Natural killer cell treated with Interleukin-12 subunit alpha and Interleukin-12 subunit beta and Interleukin-15 and Interleukin-18, amount 100 ng/mL, for 72 hours (primary cell): ENCODE data around the gene FTSJ3. TPM values are rescaled to one million over a fixed set of nuclear protein-coding genes. Genes with fewer than 3 reads are reported as not detected.
"Not testable (repeated sequence)": the region's sequence is repeated elsewhere in the genome, so short reads cannot be mapped to it uniquely, and the experiment has no call there.

Experiments used
- ATAC-seq, 2 donors: fragments of 150-1000 bp; cut with Tn5 transposase in 1 of 2; sonication (Bioruptor Pico), chemical (Tn5 transposase) in 1 of 2; 2 replicates each; pipeline ENCODE4 v1.10.0; 2021
- DNase-seq: peaks from one replicate; pipeline ENCODE4 v3.0.0; 2022; ENCODE audit warnings: low spot score
- H3K27ac Mint-ChIP-seq, 2 donors: 1 replicate in 1 of 2; 2 replicates in 1 of 2; pipeline ENCODE4 v1.8.0; 2022; ENCODE audit warnings: mixed read lengths in 2 of 2, mild to moderate bottlenecking in 1 of 2, moderate library complexity in 1 of 2
- H3K27me3 Mint-ChIP-seq, 2 donors: 1 replicate in 1 of 2; 2 replicates in 1 of 2; pipeline ENCODE4 v1.8.0; 2022; ENCODE audit warnings: mixed read lengths in 2 of 2
- H3K36me3 Mint-ChIP-seq: one replicate; pipeline ENCODE4 v1.8.0; 2022; ENCODE audit warnings: mixed read lengths
- H3K4me1 Mint-ChIP-seq, 2 donors: 1 replicate in 1 of 2; 2 replicates in 1 of 2; pipeline ENCODE4 v1.8.0; 2022; ENCODE audit warnings: low read depth in 2 of 2, mixed read lengths in 2 of 2, mild to moderate bottlenecking in 1 of 2
- H3K4me3 Mint-ChIP-seq: one replicate; pipeline ENCODE4 v1.8.0; 2022; ENCODE audit warnings: mixed read lengths
- H3K9me3 Mint-ChIP-seq: 2 replicates; pipeline ENCODE4 v1.8.0; 2022; ENCODE audit warnings: mixed read lengths
- total RNA-seq, 2 donors: library from RNA; stranded (reverse); gene quantifications; one replicate each; pipeline ENCODE4 v1.2.3, GENCODE V29; 2022

FTSJ3 gene
- total RNA-seq, 2 donors from 2014 or later, result 74.2 to 116 TPM

GRCh38 chr17:63853260-63853659, 25.8 kb upstream of the FTSJ3 start:
- peaks cover 7% of the 10 kb centered on the region in 2 donors for H3K4me1 Mint-ChIP-seq
- H3K4me3 Mint-ChIP-seq, result no peak overlapping the region
- H3K36me3 Mint-ChIP-seq, result peaks cover under 1% of the 10 kb centered on the region
- DNase-seq, result no peak
- ATAC-seq, result no peak
- no peak overlapping the region for H3K27ac Mint-ChIP-seq
- peaks cover under 1% of the 10 kb centered on the region for H3K9me3 Mint-ChIP-seq
- no peaks in the 10 kb centered on the region for H3K27me3 Mint-ChIP-seq

GRCh38 chr17:63850401-63850800, 22.9 kb upstream of the FTSJ3 start:
- H3K9me3 Mint-ChIP-seq, result peaks cover 4% of the 10 kb centered on the region
- no peak overlapping the region for H3K27ac Mint-ChIP-seq
- no peaks in the 10 kb centered on the region for H3K27me3 Mint-ChIP-seq
- H3K36me3 Mint-ChIP-seq, result peaks cover 6% of the 10 kb centered on the region
- H3K4me3 Mint-ChIP-seq, result no peak overlapping the region
- ATAC-seq (no peak), DNase-seq (no peak)
- H3K4me1 Mint-ChIP-seq, result peaks cover 14% of the 10 kb centered on the region in 2 donors

- ATAC-seq, result peak; percentile 96 to 98
- DNase-seq, result peak; percentile 95
- peaks cover 6% of the 10 kb centered on the region for H3K36me3 Mint-ChIP-seq
- H3K27ac Mint-ChIP-seq, result peak overlapping the region; percentile 91 to 99
- no peaks in the 10 kb centered on the region for H3K27me3 Mint-ChIP-seq
- H3K4me1 Mint-ChIP-seq, result peaks cover 17 to 18% of the 10 kb centered on the region in 2 donors
- peak overlapping the region; percentile 81 for H3K4me3 Mint-ChIP-seq
- peaks cover 4% of the 10 kb centered on the region for H3K9me3 Mint-ChIP-seq
Measured at GRCh38 chr17:63848834-63849689, 21.6 kb upstream of the FTSJ3 start.

- Mint-ChIP-seq H3K4me1 (peaks cover 20 to 23% of the 10 kb centered on the region in 2 donors), H3K4me3 (peak overlapping the region; percentile 81), H3K9me3 (peaks cover 4% of the 10 kb centered on the region), H3K36me3 (peaks cover 6% of the 10 kb centered on the region), H3K27me3 (no peaks in the 10 kb centered on the region), H3K27ac (peak overlapping the region; percentile 91 to 99)
- DNase-seq, result no peak
- no peak for ATAC-seq
Measured at GRCh38 chr17:63847525-63848249, 20.2 kb upstream of the FTSJ3 start.

GRCh38 chr17:63845509-63845908, 18.0 kb upstream of the FTSJ3 start:
- Mint-ChIP-seq H3K27ac (peak overlapping the region in 1 of 2 donors; percentile 54), H3K4me1 (peaks cover 35% of the 10 kb centered on the region in 2 donors), H3K27me3 (no peaks in the 10 kb centered on the region), H3K36me3 (peaks cover 6% of the 10 kb centered on the region), H3K9me3 (peaks cover 4% of the 10 kb centered on the region), H3K4me3 (no peak overlapping the region)
- ATAC-seq (no peak), DNase-seq (no peak)

GRCh38 chr17:63843910-63844677, 16.6 kb upstream of the FTSJ3 start:
- H3K36me3 Mint-ChIP-seq, result peaks cover 6% of the 10 kb centered on the region
- H3K9me3 Mint-ChIP-seq, result peaks cover 4% of the 10 kb centered on the region
- H3K4me3 Mint-ChIP-seq, result peak overlapping the region; percentile 96
- no peak for ATAC-seq
- peak overlapping the region; percentile 87 to 96 for H3K27ac Mint-ChIP-seq
- peaks cover 37 to 38% of the 10 kb centered on the region in 2 donors for H3K4me1 Mint-ChIP-seq
- no peak for DNase-seq
- H3K27me3 Mint-ChIP-seq, result no peaks in the 10 kb centered on the region

- H3K36me3 Mint-ChIP-seq, DNase-seq, H3K9me3 Mint-ChIP-seq, H3K27me3 Mint-ChIP-seq: not testable (repeated sequence)
- Mint-ChIP-seq H3K4me1 (peaks cover 32 to 33% of the 10 kb centered on the region in 2 donors), H3K4me3 (peak overlapping the region; percentile 96), H3K27ac (peak overlapping the region; percentile 87 to 96)
- ATAC-seq, result peak; percentile 37 to 49
Measured at GRCh38 chr17:63843387-63843888, 16.0 kb upstream of the FTSJ3 start.

GRCh38 chr17:63842540-63843386, 15.3 kb upstream of the FTSJ3 start, which contains the start of gene SMARCD2:
TSS of gene SMARCD2 (minus strand) at chr17:63842685. CDS start at chr17:63842674, 11 bp downstream.
- no peaks in the 10 kb centered on the region for H3K9me3 Mint-ChIP-seq

GRCh38 chr17:63842173-63842539, 14.7 kb upstream of the FTSJ3 start:
- H3K4me1 Mint-ChIP-seq, result peaks cover 25 to 29% of the 10 kb centered on the region in 2 donors
- H3K36me3 Mint-ChIP-seq, result no peaks in the 10 kb centered on the region
- H3K4me3 Mint-ChIP-seq, result peak overlapping the region; percentile 96
- peak in 1 of 2 donors; percentile 45 for ATAC-seq
- H3K27me3 Mint-ChIP-seq, result no peaks in the 10 kb centered on the region
- DNase-seq, result peak; percentile 62
- H3K9me3 Mint-ChIP-seq, result no peaks in the 10 kb centered on the region
- peak overlapping the region; percentile 81 to 87 for H3K27ac Mint-ChIP-seq

More at GRCh38 chr17:63842540-63843386, 15.3 kb upstream of the FTSJ3 start, which contains the start of gene SMARCD2:
- Mint-ChIP-seq H3K27ac (peak within 1 kb of the TSS; percentile 87 to 96), H3K27me3 (no peaks in the 10 kb centered on the region), H3K36me3 (peaks cover under 1% of the 10 kb centered on the region), H3K4me1 (peaks cover 27 to 30% of the 10 kb centered on the region in 2 donors), H3K4me3 (peak within 1 kb of the TSS; percentile 96)
- ATAC-seq (peak; percentile 97 to 98), DNase-seq (peak; percentile 98)

GRCh38 chr17:63841350-63842172, 14.1 kb upstream of the FTSJ3 start:
- Mint-ChIP-seq H3K4me3 (peak overlapping the region; percentile 96), H3K27ac (peak overlapping the region; percentile 81 to 87), H3K27me3 (no peaks in the 10 kb centered on the region), H3K36me3 (no peaks in the 10 kb centered on the region), H3K9me3 (no peaks in the 10 kb centered on the region), H3K4me1 (peaks cover 25 to 35% of the 10 kb centered on the region in 2 donors)
- no peak for DNase-seq
- no peak for ATAC-seq

- Mint-ChIP-seq H3K27ac (peak overlapping the region; percentile 81 to 87), H3K9me3 (no peaks in the 10 kb centered on the region), H3K4me3 (peak overlapping the region; percentile 96), H3K4me1 (peaks cover 25 to 35% of the 10 kb centered on the region in 2 donors), H3K27me3 (no peaks in the 10 kb centered on the region), H3K36me3 (peaks cover 2% of the 10 kb centered on the region)
- ATAC-seq, result no peak
- DNase-seq, result no peak
Measured at GRCh38 chr17:63840591-63841349, 13.3 kb upstream of the FTSJ3 start.
